Osteoblast (primary cell): ENCODE data around the gene SLC25A38. TPM values are rescaled to one million over a fixed set of nuclear protein-coding genes. Genes with fewer than 3 reads are reported as not detected.

Source experiments
- DNase-seq: peaks from one replicate; pipeline ENCODE4 v3.0.0; 2011; ENCODE audit warnings: low spot score, mixed read lengths; ENCODE audit not compliant: insufficient read length; ENCODE audit errors: missing footprints
- H2AFZ ChIP-seq: 2 replicates; pipeline ENCODE4 v1.6.0; 2011; ENCODE audit warnings: mild to moderate bottlenecking, low read length
- H3K27ac ChIP-seq: 2 replicates; pipeline ENCODE4 v1.5.1; 2011; ENCODE audit warnings: mild to moderate bottlenecking, low read depth, low read length, moderate library complexity
- H3K27me3 ChIP-seq: 2 replicates; pipeline ENCODE4 v1.6.0; 2012; ENCODE audit warnings: mild to moderate bottlenecking, control low read depth, inconsistent platforms, low read length, moderate library complexity; ENCODE audit not compliant: insufficient read depth
- H3K36me3 ChIP-seq: 2 replicates; pipeline ENCODE4 v1.5.1; 2011; ENCODE audit warnings: mild to moderate bottlenecking, low read length, control low read depth, moderate library complexity; ENCODE audit not compliant: insufficient read depth
- H3K4me1 ChIP-seq: 2 replicates; pipeline ENCODE4 v1.5.1; 2011; ENCODE audit warnings: mild to moderate bottlenecking, low read length, control low read depth, moderate library complexity; ENCODE audit not compliant: insufficient read depth
- H3K4me2 ChIP-seq: 2 replicates; pipeline ENCODE4 v1.6.0; 2011; ENCODE audit warnings: mild to moderate bottlenecking, low read length; ENCODE audit not compliant: insufficient read depth
- H3K4me3 ChIP-seq: fragments of 200-600 bp; sonication (generic); 3 replicates; pipeline ENCODE4 v1.5.1; 2012; ENCODE audit warnings: mild to moderate bottlenecking, low read length, inconsistent platforms; ENCODE audit not compliant: insufficient read depth
- H3K79me2 ChIP-seq: 2 replicates; pipeline ENCODE4 v1.6.0; 2012; ENCODE audit warnings: mild to moderate bottlenecking, low read length, control low read depth, inconsistent platforms; ENCODE audit not compliant: insufficient read depth
- H3K9me3 ChIP-seq: 2 replicates; pipeline ENCODE4 v1.5.1; 2011; ENCODE audit warnings: low read depth, low read length, control low read depth
- H4K20me1 ChIP-seq: 2 replicates; pipeline ENCODE4 v1.6.0; 2012; ENCODE audit warnings: mild to moderate bottlenecking, low read length, control low read depth; ENCODE audit not compliant: insufficient read depth
- total RNA-seq: library from RNA; depleted of rRNA; stranded (reverse); fragments of >200 nt; gene quantifications from 2 replicates; pipeline ENCODE4 v1.2.3, GENCODE V29; 2012
- TF ChIP-seq, protein P1 (sequence below): IDR thresholded peaks from 2 replicates; pipeline ENCODE4 v1.5.1; 2011; ENCODE audit warnings: mild to moderate bottlenecking, low read depth, low read length, moderate library complexity; ENCODE audit errors: extremely low read depth

SLC25A38 gene
- total RNA-seq, 1 donor: 28.2 TPM

DNA sequence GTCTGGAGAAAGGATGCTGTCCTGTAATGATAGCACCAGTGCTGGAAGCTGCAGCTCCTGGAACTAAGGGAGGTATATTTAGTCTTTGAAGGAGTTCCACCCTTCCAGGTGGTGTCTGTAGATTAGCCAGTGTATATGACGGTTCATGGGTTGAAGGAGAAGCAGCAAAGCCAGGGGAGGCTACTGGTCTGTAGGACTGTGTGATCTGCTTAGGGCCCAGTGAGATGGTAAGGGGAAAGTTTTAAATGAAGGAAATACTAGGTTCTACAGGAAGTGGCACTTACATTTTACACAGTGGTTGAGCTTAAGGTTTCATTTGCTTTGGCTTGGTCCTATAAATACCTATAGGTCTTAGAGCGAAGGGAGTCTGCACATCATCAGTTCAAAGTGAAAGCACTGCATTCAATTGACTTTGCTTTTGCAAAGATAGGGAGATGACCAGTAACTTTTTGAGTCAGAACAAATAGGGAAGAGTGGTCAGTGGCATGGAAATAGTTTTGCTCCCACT lies 5.6 kb downstream of the SLC25A38 start:
- DNase-seq: no peak
- no peaks in the 10 kb centered on the region for H3K9me3 ChIP-seq
- peaks cover 9% of the 10 kb centered on the region for H3K4me1 ChIP-seq
- no peaks in the 10 kb centered on the region for H3K27me3 ChIP-seq
- H3K79me2 ChIP-seq: peaks cover 53% of the 10 kb centered on the region
- no peak overlapping the region for H3K4me2 ChIP-seq
- no peak overlapping the region for H3K4me3 ChIP-seq
- peaks cover 32% of the 10 kb centered on the region for H4K20me1 ChIP-seq
- H3K36me3 ChIP-seq: peaks cover 30% of the 10 kb centered on the region
- H2AFZ ChIP-seq: no peak overlapping the region
- H3K27ac ChIP-seq: no peak overlapping the region
- TF ChIP-seq, protein P1, sequence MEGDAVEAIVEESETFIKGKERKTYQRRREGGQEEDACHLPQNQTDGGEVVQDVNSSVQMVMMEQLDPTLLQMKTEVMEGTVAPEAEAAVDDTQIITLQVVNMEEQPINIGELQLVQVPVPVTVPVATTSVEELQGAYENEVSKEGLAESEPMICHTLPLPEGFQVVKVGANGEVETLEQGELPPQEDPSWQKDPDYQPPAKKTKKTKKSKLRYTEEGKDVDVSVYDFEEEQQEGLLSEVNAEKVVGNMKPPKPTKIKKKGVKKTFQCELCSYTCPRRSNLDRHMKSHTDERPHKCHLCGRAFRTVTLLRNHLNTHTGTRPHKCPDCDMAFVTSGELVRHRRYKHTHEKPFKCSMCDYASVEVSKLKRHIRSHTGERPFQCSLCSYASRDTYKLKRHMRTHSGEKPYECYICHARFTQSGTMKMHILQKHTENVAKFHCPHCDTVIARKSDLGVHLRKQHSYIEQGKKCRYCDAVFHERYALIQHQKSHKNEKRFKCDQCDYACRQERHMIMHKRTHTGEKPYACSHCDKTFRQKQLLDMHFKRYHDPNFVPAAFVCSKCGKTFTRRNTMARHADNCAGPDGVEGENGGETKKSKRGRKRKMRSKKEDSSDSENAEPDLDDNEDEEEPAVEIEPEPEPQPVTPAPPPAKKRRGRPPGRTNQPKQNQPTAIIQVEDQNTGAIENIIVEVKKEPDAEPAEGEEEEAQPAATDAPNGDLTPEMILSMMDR: no peak

DNA sequence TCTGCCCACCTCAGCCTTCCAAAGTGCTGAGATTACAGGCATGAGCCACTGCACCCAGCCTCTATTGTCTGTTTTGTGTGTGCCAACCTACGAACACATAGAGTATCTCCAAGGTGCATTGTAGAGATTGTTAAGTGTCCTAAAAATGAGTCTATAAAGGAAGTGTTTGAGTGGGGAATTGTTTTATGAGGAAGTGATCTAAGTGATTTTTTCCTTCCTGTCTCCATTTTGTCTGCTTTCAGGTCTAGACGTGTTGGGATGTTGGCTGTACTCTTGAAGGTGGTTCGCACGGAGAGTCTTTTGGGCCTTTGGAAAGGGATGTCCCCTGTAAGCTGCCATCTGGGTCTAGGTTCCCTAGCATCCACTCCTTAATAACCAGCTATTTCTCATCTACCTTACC lies 7.0 kb downstream of the SLC25A38 start:
- no peak overlapping the region for H3K27ac ChIP-seq
- H2AFZ ChIP-seq: no peak overlapping the region
- TF ChIP-seq, protein P1: no peak
- no peaks in the 10 kb centered on the region for H3K9me3 ChIP-seq
- H3K4me1 ChIP-seq: peaks cover 1% of the 10 kb centered on the region
- peaks cover 44% of the 10 kb centered on the region for H3K79me2 ChIP-seq
- H4K20me1 ChIP-seq: peaks cover 26% of the 10 kb centered on the region
- H3K4me2 ChIP-seq: no peak overlapping the region
- H3K36me3 ChIP-seq: peaks cover 40% of the 10 kb centered on the region
- no peaks in the 10 kb centered on the region for H3K27me3 ChIP-seq
- H3K4me3 ChIP-seq: no peak overlapping the region
- no peak for DNase-seq

DNA sequence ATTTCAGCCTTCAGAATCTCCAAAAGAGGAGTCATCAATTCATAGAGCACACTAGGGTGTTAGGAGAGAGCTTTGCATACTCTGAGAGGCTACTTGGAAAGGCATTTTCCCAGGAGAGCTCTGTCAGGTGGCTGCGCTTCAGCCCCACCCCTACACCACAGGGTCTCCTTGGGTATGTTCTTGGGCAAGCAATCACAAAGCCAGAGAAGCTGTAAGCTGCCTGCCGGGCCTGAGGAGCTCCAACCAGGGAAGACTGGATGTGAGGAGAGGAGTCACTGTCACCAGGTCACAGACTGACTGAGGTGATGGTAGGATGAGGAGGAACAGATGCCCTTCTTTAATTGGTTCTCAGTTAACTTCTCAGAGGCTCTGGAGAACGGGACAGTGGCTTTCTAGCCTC lies 13.5 kb downstream of the SLC25A38 start:
- H3K27me3 ChIP-seq: no peaks in the 10 kb centered on the region
- H3K36me3 ChIP-seq: peaks cover 41% of the 10 kb centered on the region
- H4K20me1 ChIP-seq: no peaks in the 10 kb centered on the region
- TF ChIP-seq, protein P1: no peak
- no peak overlapping the region for H2AFZ ChIP-seq
- H3K4me2 ChIP-seq: no peak overlapping the region
- DNase-seq: no peak
- no peaks in the 10 kb centered on the region for H3K9me3 ChIP-seq
- no peaks in the 10 kb centered on the region for H3K79me2 ChIP-seq
- no peak overlapping the region for H3K4me3 ChIP-seq
- H3K27ac ChIP-seq: no peak overlapping the region
- H3K4me1 ChIP-seq: no peaks in the 10 kb centered on the region

DNA sequence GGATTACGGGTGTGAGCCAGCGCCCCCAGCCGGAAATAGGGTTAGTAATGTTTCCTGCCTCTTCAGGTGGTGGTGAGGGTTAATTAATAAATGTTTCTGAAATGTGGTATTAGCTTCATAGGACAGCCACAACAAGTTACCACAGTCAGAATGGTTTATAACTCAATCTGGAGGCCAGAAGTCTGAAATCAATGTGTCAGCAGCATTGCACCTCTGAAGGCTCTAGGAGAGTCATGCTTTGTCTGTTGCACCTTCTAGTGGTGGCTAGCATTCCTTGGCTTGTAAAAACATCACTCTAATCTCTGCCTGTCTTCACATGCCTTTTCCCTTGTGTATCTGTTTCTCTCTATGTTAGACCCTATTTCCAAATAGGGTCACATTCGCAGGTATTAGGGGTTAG lies 15.5 kb downstream of the SLC25A38 start:
- no peak overlapping the region for H3K27ac ChIP-seq
- H2AFZ ChIP-seq: no peak overlapping the region
- TF ChIP-seq, protein P1: no peak
- H3K9me3 ChIP-seq: no peaks in the 10 kb centered on the region
- H3K4me3 ChIP-seq: no peak overlapping the region
- DNase-seq: no peak
- H3K4me2 ChIP-seq: no peak overlapping the region
- H3K4me1 ChIP-seq: no peaks in the 10 kb centered on the region
- H3K27me3 ChIP-seq: no peaks in the 10 kb centered on the region
- H3K79me2 ChIP-seq: no peaks in the 10 kb centered on the region
- H3K36me3 ChIP-seq: peaks cover 35% of the 10 kb centered on the region
- H4K20me1 ChIP-seq: no peaks in the 10 kb centered on the region
